IMR-90 (cell line): ENCODE results near the gene ZNF669. TPM values are rescaled to one million over a fixed set of nuclear protein-coding genes. Genes with fewer than 3 reads are reported as not detected.

ENCODE experiments used
- ATAC-seq: fragments of 200-7000 bp; cut with Tn5 transposase; 2 replicates; pipeline ENCODE4 v1.9.1; 2020; ENCODE audit warnings: low read depth, mild to moderate bottlenecking, moderate library complexity
- BruUV-seq: library from RNA; stranded (reverse); fragments of 400-500 nt; replicated peaks from 2 replicates; lab custom pipeline; 2021; lab: Mats Ljungman, UMichigan
- CTCF ChIA-PET: fragments of 300-600 bp; formaldehyde crosslinking; extraction: SDS; loops from one replicate; lab custom pipeline; 2021; ENCODE audit warnings: antibody characterized with exemption; lab: Yijun Ruan, JAX
- POLR2A ChIA-PET: fragments of 300-600 bp; sonication (Branson Sonifier 250); formaldehyde crosslinking; loops from one replicate; lab custom pipeline; 2022; ENCODE audit warnings: antibody characterized with exemption; ENCODE audit not compliant: unreplicated experiment; lab: Charles Lee
- DNase-seq: peaks from one replicate; pipeline ENCODE4 v3.0.0; 2013
- H2AFZ ChIP-seq: replicated peaks from 2 replicates; pipeline ENCODE3; 2013; ENCODE audit warnings: low read length, mild to moderate bottlenecking; ENCODE audit not compliant: poor library complexity
- H2AK5ac ChIP-seq: 2 replicates; pipeline ENCODE4 v1.6.1; 2013; ENCODE audit warnings: low read depth, low read length, inconsistent platforms
- H2AK9ac ChIP-seq: replicated peaks from 2 replicates; pipeline ENCODE3; 2013; ENCODE audit warnings: mild to moderate bottlenecking, low read depth, low read length, moderate library complexity; ENCODE audit not compliant: poor library complexity
- H2BK120ac ChIP-seq: 2 replicates; pipeline ENCODE4 v1.6.1; 2013; ENCODE audit warnings: low read depth, low read length, inconsistent platforms
- H2BK15ac ChIP-seq: 3 replicates; pipeline ENCODE4 v1.6.1; 2013; ENCODE audit warnings: low read depth, low read length, inconsistent platforms
- H2BK20ac ChIP-seq: 2 replicates; pipeline ENCODE4 v1.6.1; 2013; ENCODE audit warnings: low read depth, mild to moderate bottlenecking, inconsistent platforms, low read length, moderate library complexity
- H2BK5ac ChIP-seq: 2 replicates; pipeline ENCODE4 v1.6.1; 2013; ENCODE audit warnings: mild to moderate bottlenecking, low read depth, low read length, inconsistent platforms; ENCODE audit not compliant: poor library complexity, severe bottlenecking
- H3K14ac ChIP-seq: replicated peaks from 2 replicates; pipeline ENCODE4 v1.6.1; 2013; ENCODE audit warnings: low read depth, low read length, inconsistent platforms
- H3K18ac ChIP-seq: 2 replicates; pipeline ENCODE4 v1.6.1; 2013; ENCODE audit warnings: low read depth, low read length, control low read depth
- H3K23ac ChIP-seq: 2 replicates; pipeline ENCODE4 v1.6.1; 2013; ENCODE audit warnings: low read depth, low read length, inconsistent platforms
- H3K27ac ChIP-seq: 2 replicates; pipeline ENCODE4 v1.5.1; 2013; ENCODE audit warnings: mild to moderate bottlenecking, control low read depth, low read length; ENCODE audit not compliant: insufficient read depth
- H3K27me3 ChIP-seq: 2 replicates; pipeline ENCODE4 v1.6.1; 2013; ENCODE audit warnings: low read length; ENCODE audit not compliant: control insufficient read depth, insufficient read depth
- H3K36me3 ChIP-seq: 2 replicates; pipeline ENCODE4 v1.6.1; 2013; ENCODE audit warnings: low read length, mixed read lengths; ENCODE audit not compliant: control insufficient read depth, insufficient read depth
- H3K4ac ChIP-seq: 2 replicates; pipeline ENCODE4 v1.6.1; 2013; ENCODE audit warnings: low read depth, low read length, inconsistent platforms
- H3K4me1 ChIP-seq: 2 replicates; pipeline ENCODE4 v1.6.1; 2013; ENCODE audit warnings: low read length, mixed read lengths; ENCODE audit not compliant: control insufficient read depth, insufficient read depth
- H3K4me2 ChIP-seq: 2 replicates; pipeline ENCODE4 v1.6.1; 2013; ENCODE audit warnings: low read depth, mild to moderate bottlenecking, control low read depth, low read length, moderate library complexity
- H3K4me3 ChIP-seq: 2 replicates; pipeline ENCODE4 v1.5.1; 2013; ENCODE audit warnings: low read depth, mild to moderate bottlenecking, control low read depth, low read length, moderate library complexity; ENCODE audit not compliant: insufficient read depth
- H3K56ac ChIP-seq: 2 replicates; pipeline ENCODE4 v1.6.1; 2013; ENCODE audit warnings: low read length, inconsistent platforms; ENCODE audit not compliant: insufficient read depth; ENCODE audit errors: extremely low read depth
- H3K79me1 ChIP-seq, 2 experiments: 2 replicates each; pipeline ENCODE4 v1.6.1; 2013; ENCODE audit warnings: low read length in 2 of 2, inconsistent platforms in 1 of 2, low read depth in 1 of 2
- H3K9ac ChIP-seq: 2 replicates; pipeline ENCODE4 v1.6.1; 2013; ENCODE audit warnings: low read depth, low read length, control low read depth
- H3K9me1 ChIP-seq: 2 replicates; pipeline ENCODE4 v1.6.1; 2013; ENCODE audit warnings: low read length, inconsistent platforms; ENCODE audit not compliant: insufficient read depth
- H3K9me3 ChIP-seq: 2 replicates; pipeline ENCODE4 v1.6.1; 2013; ENCODE audit warnings: low read length; ENCODE audit not compliant: control insufficient read depth, insufficient read depth
- H4K20me1 ChIP-seq: 2 replicates; pipeline ENCODE4 v1.6.1; 2013; ENCODE audit warnings: low read length, inconsistent platforms; ENCODE audit not compliant: insufficient read depth
- H4K5ac ChIP-seq: 2 replicates; pipeline ENCODE4 v1.6.1; 2013; ENCODE audit warnings: mild to moderate bottlenecking, low read depth, low read length, control low read depth
- H4K8ac ChIP-seq, 2 experiments: 2 replicates each; pipeline ENCODE4 v1.6.1; 2013; ENCODE audit warnings: low read depth in 2 of 2, low read length in 2 of 2, control low read depth in 1 of 2, inconsistent platforms in 1 of 2
- H4K91ac ChIP-seq: 2 replicates; pipeline ENCODE4 v1.6.1; 2013; ENCODE audit warnings: low read depth, low read length, inconsistent platforms; ENCODE audit not compliant: insufficient read depth
- CEBPB ChIP-seq: IDR thresholded peaks from 2 replicates; pipeline ENCODE4 v1.6.1; 2012; ENCODE audit warnings: low read depth, low read length, improper control_type of control experiment
- CHD1 ChIP-seq: IDR thresholded peaks from 2 replicates; pipeline ENCODE4 v1.6.1; 2012; ENCODE audit warnings: low read depth, low read length, improper control_type of control experiment
- ELK1 ChIP-seq: fragments of 150-350 bp; IDR thresholded peaks from 2 replicates; pipeline ENCODE4 v1.6.1; 2016; ENCODE audit warnings: low read depth, mild to moderate bottlenecking, low read length, moderate library complexity, borderline replicate concordance
- FOS ChIP-seq: fragments of 150-350 bp; IDR thresholded peaks from 2 replicates; pipeline ENCODE4 v1.6.1; 2016; ENCODE audit warnings: low read depth, low read length
- MAFK ChIP-seq: IDR thresholded peaks from 2 replicates; pipeline ENCODE4 v1.6.1; 2012; ENCODE audit warnings: low read depth, low read length, improper control_type of control experiment
- MAZ ChIP-seq: IDR thresholded peaks from 2 replicates; pipeline ENCODE4 v1.6.1; 2012; ENCODE audit warnings: low read depth, mild to moderate bottlenecking, low read length, improper control_type of control experiment, moderate library complexity, borderline replicate concordance
- MXI1 ChIP-seq: IDR thresholded peaks from 2 replicates; pipeline ENCODE4 v1.6.1; 2012; ENCODE audit warnings: low read depth, mild to moderate bottlenecking, low read length, moderate library complexity, borderline replicate concordance
- NFE2L2 ChIP-seq: fragments of 150-350 bp; IDR thresholded peaks from 2 replicates; pipeline ENCODE4 v1.6.1; 2016; ENCODE audit warnings: low read depth, mild to moderate bottlenecking, low read length
- POLR2A ChIP-seq: IDR thresholded peaks from 2 replicates; pipeline ENCODE4 v1.6.1; 2012; ENCODE audit warnings: mild to moderate bottlenecking, low read depth, low read length
- RAD21 ChIP-seq: IDR thresholded peaks from 2 replicates; pipeline ENCODE4 v1.6.1; 2012; ENCODE audit warnings: low read length, improper control_type of control experiment
- RCOR1 ChIP-seq: IDR thresholded peaks from 2 replicates; pipeline ENCODE4 v1.6.1; 2012; ENCODE audit warnings: mild to moderate bottlenecking, low read length, improper control_type of control experiment; ENCODE audit not compliant: insufficient replicate concordance
- RFX5 ChIP-seq: IDR thresholded peaks from 2 replicates; pipeline ENCODE4 v1.8.0; 2012; ENCODE audit warnings: low read depth, mild to moderate bottlenecking, low read length, moderate library complexity
- USF2 ChIP-seq: fragments of 150-350 bp; IDR thresholded peaks from 2 replicates; pipeline ENCODE4 v1.6.1; 2017; ENCODE audit warnings: mild to moderate bottlenecking, antibody characterized with exemption, low read length, low read depth
- WGBS, 2 experiments: methylation state at CpG; one replicate each; pipeline versions ENCODE4 v1.1.5 to v1.1.7; 2013; ENCODE audit warnings: missing lambda C conversion rate in 2 of 2; ENCODE audit not compliant: insufficient read length in 1 of 2; ENCODE audit errors: extremely low coverage in 2 of 2; 5-methylcytosine and 5-hydroxymethylcytosine counted together
- dilution Hi-C: fragments of 300-500 bp; cut with HindIII; formaldehyde crosslinking; loops from one replicate; pipeline ENCODE4 v1.14.3; 2018; ENCODE audit warnings: low sequenced_read_pairs; ENCODE audit not compliant: unreplicated experiment
- in situ Hi-C: fragments of 300-500 bp; cut with MboI; formaldehyde crosslinking; loops from 3 replicates; pipeline ENCODE4 v1.14.3; 2019; ENCODE audit warnings: low sequenced_read_pairs, inconsistent platforms, mixed read lengths
- intact Hi-C: fragments of 100-400 bp; cut with micrococcal nuclease; formaldehyde crosslinking; loops from 2 replicates; pipeline ENCODE4 v1.10.0; 2022
- polyA plus RNA-seq, 3 experiments: library from polyadenylated mRNA; depleted of rRNA; stranded (reverse); fragments of >200 nt; gene quantifications; 2 replicates each; pipeline ENCODE4 v1.2.3, GENCODE V29; 2012; ENCODE audit warnings: low replicate concordance in 1 of 3
- total RNA-seq: library from RNA; depleted of rRNA; stranded (reverse); fragments of >200 nt; gene quantifications from 2 replicates; pipeline ENCODE4 v1.2.3, GENCODE V29; 2012

Gene ZNF669
- total and polyA plus RNA-seq, 2 of the 4 experiments (the other 2 are of a cell fraction), result 3.8 to 10.8 TPM

GRCh38 chr1:247089616-247090375 lies 14.4 kb downstream of the ZNF669 start:
- Histone ChIP-seq H3K23ac (no peak overlapping the region), H3K79me1 (no peaks in the 10 kb centered on the region), H3K56ac (no peak overlapping the region), H2BK15ac (no peak overlapping the region), H4K5ac (no peak overlapping the region), H2AK5ac (no peak overlapping the region), H3K9ac (no peak overlapping the region), H3K27me3 (no peaks in the 10 kb centered on the region), H2AK9ac (no peak overlapping the region), H3K14ac (no peak overlapping the region), H2BK5ac (no peak overlapping the region), H2BK20ac (no peak overlapping the region), H3K4me1 (no peaks in the 10 kb centered on the region), H4K8ac (no peak overlapping the region), H2BK120ac (no peak overlapping the region), H3K27ac (no peak overlapping the region), H4K91ac (no peak overlapping the region), H4K20me1 (no peaks in the 10 kb centered on the region), H3K9me3 (peaks cover 4% of the 10 kb centered on the region; the same call in 1 of the 2 replicates), H3K4ac (no peak overlapping the region), H3K18ac (no peak overlapping the region), H3K9me1 (no peaks in the 10 kb centered on the region), H3K4me3 (no peak overlapping the region), H3K36me3 (no peaks in the 10 kb centered on the region), H2AFZ (no peak overlapping the region), H3K4me2 (no peak overlapping the region)
- DNase-seq (no peak), ATAC-seq (no peak)
- ChIA-PET POLR2A (interaction anchor here (0.5 kb wide), 1 partner anchor 210 kb away, joined by 3 read pairs; no protein-coding TSS in a partner anchor), CTCF (no interaction called here)
- no TSS peak for BruUV-seq
- in situ Hi-C loops, result no loop called here
- 57% methylated on average over 13 of the region's 17 CpGs; no CpG with 5 or more reads in 1 of the 2 experiments for WGBS, 2 experiments
- TF ChIP-seq CEBPB, result no peak
- TF ChIP-seq MAFK, result no peak
- TF ChIP-seq POLR2A, result no peak
- no peak for TF ChIP-seq CHD1
- no peak for TF ChIP-seq USF2
- no peak for TF ChIP-seq RAD21
- TF ChIP-seq MXI1, result no peak
- no peak for TF ChIP-seq FOS
- no peak for TF ChIP-seq ELK1
- TF ChIP-seq RCOR1, result no peak
- TF ChIP-seq NFE2L2, result no peak
- no peak for TF ChIP-seq RFX5
- TF ChIP-seq MAZ, result no peak
- intact Hi-C loops, result no loop called here
- dilution Hi-C loops, result no loop called here
